Lower lobe of right lung (tissue), 2 donors: Measurements from ENCODE around the gene SLC12A6. TPM values are rescaled to one million over a fixed set of nuclear protein-coding genes. Genes with fewer than 3 reads are reported as not detected.

Source experiments
- ATAC-seq, 2 donors: fragments of 200-7000 bp; cut with Tn5 transposase; one replicate each; pipeline ENCODE4 v1.9.1; 2020 to 2022; ENCODE audit warnings: mild to moderate bottlenecking in 2 of 2, moderate library complexity in 2 of 2
- DNase-seq: peaks from one replicate; pipeline ENCODE4 v3.0.0-alpha.2; 2020
- H3K27ac ChIP-seq: fragments of 200-600 bp; one replicate; pipeline ENCODE4 v1.8.0; 2022
- H3K27me3 ChIP-seq: fragments of 200-600 bp; one replicate; pipeline ENCODE4 v1.8.0; 2022; ENCODE audit warnings: low read depth
- H3K36me3 ChIP-seq: fragments of 200-600 bp; one replicate; pipeline ENCODE4 v1.8.0; 2022; ENCODE audit warnings: mild to moderate bottlenecking
- H3K4me1 ChIP-seq: fragments of 200-600 bp; one replicate; pipeline ENCODE4 v1.8.0; 2022
- H3K4me3 ChIP-seq: fragments of 200-600 bp; one replicate; pipeline ENCODE4 v1.8.0; 2022; ENCODE audit warnings: mild to moderate bottlenecking
- H3K9me3 ChIP-seq: fragments of 200-600 bp; one replicate; pipeline ENCODE4 v1.8.0; 2022
- intact Hi-C: fragments of 100-400 bp; cut with DNase I; formaldehyde crosslinking; loops from one replicate; pipeline ENCODE4 v1.11.0; 2022
- total RNA-seq: library from RNA; stranded (reverse); fragmentation: NEBNext Ultra II Directional; extraction: Animal tissue kit (Norgen Biotek cat#: 25700); gene quantifications from one replicate; pipeline ENCODE4 v1.2.1, GENCODE V29; 2021
- TF ChIP-seq, protein P1 (sequence below): fragments of 200-600 bp; IDR thresholded peaks from one replicate; pipeline ENCODE4 v1.8.0; 2022; ENCODE audit warnings: antibody characterized with exemption, mild to moderate bottlenecking
- donor health status: DM: no; HTN: yes; CAD: no; lungs with severe emphysema.

Gene SLC12A6
- total RNA-seq, 1 donor from 2014 or later: 59.7 TPM

DNA sequence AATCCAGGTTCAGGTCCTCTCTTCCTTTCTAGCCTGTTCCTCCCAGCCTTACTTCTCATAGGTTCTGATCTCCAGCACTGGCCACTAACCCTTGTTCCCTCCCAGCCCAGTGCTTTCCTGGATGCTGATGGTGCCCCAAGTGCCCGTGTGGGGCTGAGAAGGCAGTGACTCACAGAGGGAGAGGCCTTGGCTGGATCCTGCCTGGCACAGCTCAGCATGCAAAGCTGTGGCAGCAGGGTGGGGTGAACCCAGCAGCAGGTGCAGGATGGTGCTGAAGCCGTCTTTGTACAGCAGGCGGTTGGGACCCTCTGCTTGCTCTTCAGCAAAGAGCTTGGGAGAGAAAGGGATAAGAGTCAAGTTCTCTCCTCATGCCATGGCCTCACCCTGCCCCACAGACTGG lies 21.8 kb upstream of the SLC12A6 start:
- TF ChIP-seq, protein P1, sequence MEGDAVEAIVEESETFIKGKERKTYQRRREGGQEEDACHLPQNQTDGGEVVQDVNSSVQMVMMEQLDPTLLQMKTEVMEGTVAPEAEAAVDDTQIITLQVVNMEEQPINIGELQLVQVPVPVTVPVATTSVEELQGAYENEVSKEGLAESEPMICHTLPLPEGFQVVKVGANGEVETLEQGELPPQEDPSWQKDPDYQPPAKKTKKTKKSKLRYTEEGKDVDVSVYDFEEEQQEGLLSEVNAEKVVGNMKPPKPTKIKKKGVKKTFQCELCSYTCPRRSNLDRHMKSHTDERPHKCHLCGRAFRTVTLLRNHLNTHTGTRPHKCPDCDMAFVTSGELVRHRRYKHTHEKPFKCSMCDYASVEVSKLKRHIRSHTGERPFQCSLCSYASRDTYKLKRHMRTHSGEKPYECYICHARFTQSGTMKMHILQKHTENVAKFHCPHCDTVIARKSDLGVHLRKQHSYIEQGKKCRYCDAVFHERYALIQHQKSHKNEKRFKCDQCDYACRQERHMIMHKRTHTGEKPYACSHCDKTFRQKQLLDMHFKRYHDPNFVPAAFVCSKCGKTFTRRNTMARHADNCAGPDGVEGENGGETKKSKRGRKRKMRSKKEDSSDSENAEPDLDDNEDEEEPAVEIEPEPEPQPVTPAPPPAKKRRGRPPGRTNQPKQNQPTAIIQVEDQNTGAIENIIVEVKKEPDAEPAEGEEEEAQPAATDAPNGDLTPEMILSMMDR: no peak
- H3K9me3 ChIP-seq: no peaks in the 10 kb centered on the region
- peaks cover 70% of the 10 kb centered on the region for H3K36me3 ChIP-seq
- H3K4me3 ChIP-seq: no peak overlapping the region
- DNase-seq (no peak), ATAC-seq (no peak)
- no peak overlapping the region for H3K27ac ChIP-seq
- H3K4me1 ChIP-seq: no peaks in the 10 kb centered on the region
- intact Hi-C loops: no loop called here
- H3K27me3 ChIP-seq: no peaks in the 10 kb centered on the region

DNA sequence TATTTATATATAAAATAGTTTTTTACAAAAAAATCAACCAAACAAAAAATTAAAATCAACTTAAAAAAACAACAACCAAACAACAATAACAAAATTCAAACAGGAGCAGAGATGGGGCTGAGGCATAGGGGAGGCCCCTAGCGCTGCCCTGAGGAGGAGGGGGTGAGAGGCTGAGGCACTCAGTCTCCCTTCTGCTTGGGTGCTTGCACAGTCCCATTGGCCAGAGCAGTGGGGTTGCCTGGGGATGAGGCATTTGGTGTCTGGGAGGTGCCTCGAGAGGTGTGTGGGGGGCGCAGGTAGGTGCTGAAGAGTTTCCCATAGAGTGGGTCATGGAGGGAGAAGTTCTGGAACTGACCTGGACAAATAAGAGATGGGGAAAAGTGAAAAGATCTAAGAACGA lies 21.4 kb upstream of the SLC12A6 start:
- intact Hi-C loops: no loop called here
- TF ChIP-seq, protein P1: no peak
- Histone ChIP-seq H3K4me3 (no peak overlapping the region), H3K27ac (no peak overlapping the region), H3K36me3 (peaks cover 70% of the 10 kb centered on the region), H3K4me1 (no peaks in the 10 kb centered on the region), H3K27me3 (no peaks in the 10 kb centered on the region), H3K9me3 (no peaks in the 10 kb centered on the region)
- ATAC-seq: no peak
- DNase-seq: no peak

DNA sequence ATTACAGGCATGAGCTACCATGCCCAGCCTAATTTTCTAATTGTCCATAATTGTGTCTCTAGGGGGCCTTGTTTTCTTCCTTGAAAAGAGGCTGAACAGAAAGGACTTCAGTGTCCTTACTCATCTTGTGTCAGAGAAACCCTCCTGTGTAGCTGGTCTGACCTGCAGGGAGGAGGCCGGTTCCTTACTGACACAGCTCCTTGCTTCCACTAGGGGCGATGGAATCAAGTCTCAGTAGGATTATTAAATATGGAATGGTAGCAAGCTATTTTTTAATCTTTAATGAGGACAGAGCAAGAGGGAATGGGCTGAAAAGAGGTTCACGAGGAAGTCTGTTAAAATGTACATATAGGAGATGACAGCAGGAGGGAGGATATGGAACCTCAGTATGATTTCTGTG lies 20.8 kb upstream of the SLC12A6 start:
- DNase-seq (no peak), ATAC-seq (no peak)
- peaks cover 70% of the 10 kb centered on the region for H3K36me3 ChIP-seq
- no peaks in the 10 kb centered on the region for H3K4me1 ChIP-seq
- TF ChIP-seq, protein P1: no peak
- intact Hi-C loops: no loop called here
- no peaks in the 10 kb centered on the region for H3K27me3 ChIP-seq
- no peak overlapping the region for H3K27ac ChIP-seq
- no peak overlapping the region for H3K4me3 ChIP-seq
- no peaks in the 10 kb centered on the region for H3K9me3 ChIP-seq

DNA sequence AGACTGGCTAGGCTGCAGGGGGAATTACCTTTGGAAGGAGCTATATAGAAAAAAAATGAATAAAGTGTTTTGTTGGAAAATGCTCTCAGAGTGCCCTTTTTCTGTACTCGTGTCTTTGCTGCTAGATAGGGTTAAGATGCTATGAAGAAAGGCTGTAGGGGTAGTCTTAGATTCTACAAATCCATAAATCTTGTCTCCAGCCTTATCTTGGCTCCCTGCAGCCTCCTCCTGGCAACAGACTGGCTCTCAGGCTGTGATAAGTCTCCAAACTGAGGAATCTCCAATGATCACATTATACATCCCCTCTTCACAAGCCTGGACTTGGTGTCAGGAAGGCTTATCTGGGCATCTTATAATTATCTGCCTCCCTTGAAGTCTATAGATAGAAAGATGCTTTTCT lies 20.1 kb upstream of the SLC12A6 start:
- DNase-seq (no peak), ATAC-seq (no peak)
- Histone ChIP-seq H3K27ac (no peak overlapping the region), H3K9me3 (no peaks in the 10 kb centered on the region), H3K4me3 (no peak overlapping the region), H3K27me3 (no peaks in the 10 kb centered on the region), H3K4me1 (no peaks in the 10 kb centered on the region), H3K36me3 (peaks cover 67% of the 10 kb centered on the region)
- TF ChIP-seq, protein P1: no peak
- intact Hi-C loops: no loop called here

DNA sequence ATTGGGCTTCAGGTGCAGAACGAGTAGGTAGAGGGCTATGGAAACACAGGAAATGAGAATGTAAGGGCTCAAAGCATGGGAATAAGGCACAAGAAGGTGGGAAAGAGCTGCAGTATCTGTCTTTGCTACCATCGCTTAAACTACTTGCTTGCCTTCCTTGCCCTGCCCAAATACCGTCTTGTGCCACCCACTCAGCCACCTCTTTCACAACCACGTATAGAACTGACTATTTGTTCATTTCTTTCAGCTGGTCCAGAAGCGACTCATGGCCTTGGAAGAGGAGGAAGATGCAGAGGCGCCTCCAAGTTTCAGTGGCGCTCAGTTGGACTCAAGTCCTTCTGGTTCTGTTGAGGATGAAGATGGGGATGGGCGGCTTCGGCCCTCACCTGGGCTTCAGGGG lies 17.7 kb upstream of the SLC12A6 start:
- Histone ChIP-seq H3K36me3 (peaks cover 48% of the 10 kb centered on the region), H3K27ac (no peak overlapping the region), H3K27me3 (no peaks in the 10 kb centered on the region), H3K4me1 (no peaks in the 10 kb centered on the region), H3K4me3 (no peak overlapping the region), H3K9me3 (no peaks in the 10 kb centered on the region)
- DNase-seq: no peak
- TF ChIP-seq, protein P1: no peak
- intact Hi-C loops: no loop called here
- no peak for ATAC-seq

DNA sequence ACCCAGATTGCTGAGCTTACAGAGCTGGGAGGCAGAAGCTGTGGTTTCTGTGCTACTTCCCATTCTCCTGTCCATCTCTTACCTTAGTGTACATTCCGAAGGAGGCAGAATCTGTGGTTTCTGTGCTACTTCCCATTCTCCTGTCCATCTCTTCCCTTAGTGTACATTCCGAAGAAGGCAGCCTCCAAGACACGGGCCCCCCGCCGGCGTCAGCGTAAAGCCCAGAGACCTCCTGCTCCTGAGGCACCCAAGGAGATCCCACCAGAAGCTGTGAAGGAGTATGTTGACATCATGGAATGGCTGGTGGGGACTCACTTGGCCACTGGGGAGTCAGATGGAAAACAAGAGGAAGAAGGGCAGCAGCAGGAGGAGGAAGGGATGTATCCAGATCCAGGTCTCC lies 16.7 kb upstream of the SLC12A6 start:
- peaks cover 38% of the 10 kb centered on the region for H3K36me3 ChIP-seq
- no peaks in the 10 kb centered on the region for H3K9me3 ChIP-seq
- TF ChIP-seq, protein P1: no peak
- no peaks in the 10 kb centered on the region for H3K4me1 ChIP-seq
- no peak overlapping the region for H3K4me3 ChIP-seq
- ATAC-seq: no peak
- no peak overlapping the region for H3K27ac ChIP-seq
- no peaks in the 10 kb centered on the region for H3K27me3 ChIP-seq
- intact Hi-C loops: no loop called here
- DNase-seq: no peak
